Naive thymus-derived CD4-positive, alpha-beta T cell (primary cell): ENCODE data around the gene NFATC4. TPM values are rescaled to one million over a fixed set of nuclear protein-coding genes. Genes with fewer than 3 reads are reported as not detected.
"Not testable (repeated sequence)": the region's sequence is repeated elsewhere in the genome, so short reads cannot be mapped to it uniquely, and the experiment has no call there.

Source experiments
- ATAC-seq: fragments of 150-1000 bp; cut with Tn5 transposase; 2 replicates; pipeline ENCODE4 v1.10.0; 2021; ENCODE audit warnings: mild to moderate bottlenecking, moderate library complexity
- CTCF ChIA-PET: fragments of 350-600 bp; sonication (Branson Sonifier 250); formaldehyde crosslinking; loops from one replicate; lab custom pipeline; 2021; ENCODE audit warnings: antibody characterized with exemption; lab: Charles Lee
- POLR2A ChIA-PET: fragments of 350-600 bp; sonication (Branson Sonifier 250); formaldehyde crosslinking; loops from one replicate; lab custom pipeline; 2021; ENCODE audit warnings: antibody characterized with exemption, inconsistent platforms; lab: Charles Lee
- DNase-seq, 9 donors: peaks; one replicate each; pipeline versions ENCODE4 v3.0.0 to v3.0.0-alpha.2; 2020 to 2022; ENCODE audit warnings: mixed read lengths in 1 of 9
- H3K27ac ChIP-seq: one replicate; pipeline ENCODE4 v1.7.0; 2013; ENCODE audit warnings: mild to moderate bottlenecking, low read depth, low read length, moderate library complexity
- H3K27me3 ChIP-seq, 2 donors: one replicate each; pipeline ENCODE4 v1.7.0; 2013; ENCODE audit warnings: low read length in 2 of 2, mild to moderate bottlenecking in 2 of 2, moderate library complexity in 2 of 2; ENCODE audit not compliant: control insufficient read depth in 2 of 2, insufficient read depth in 2 of 2
- H3K36me3 ChIP-seq, 3 experiments: 1 replicate in 2 of 3; 2 replicates in 1 of 3; pipeline ENCODE4 v1.7.0; 2013; ENCODE audit warnings: low read length in 3 of 3, mild to moderate bottlenecking in 3 of 3, moderate library complexity in 1 of 3; ENCODE audit not compliant: insufficient read depth in 3 of 3, control insufficient read depth in 2 of 3
- H3K4me1 ChIP-seq, 2 donors: one replicate each; pipeline ENCODE4 v1.7.0; 2013; ENCODE audit warnings: low read length in 2 of 2, mild to moderate bottlenecking in 2 of 2, moderate library complexity in 1 of 2; ENCODE audit not compliant: control insufficient read depth in 2 of 2, insufficient read depth in 2 of 2
- H3K4me3 ChIP-seq: 2 replicates; pipeline ENCODE4 v1.7.0; 2013; ENCODE audit warnings: mild to moderate bottlenecking, low read length
- H3K9me3 ChIP-seq, 3 experiments: 1 replicate in 2 of 3; 2 replicates in 1 of 3; pipeline ENCODE4 v1.7.0; 2013; ENCODE audit warnings: low read length in 3 of 3; ENCODE audit not compliant: control insufficient read depth in 2 of 3
- H3K27ac Mint-ChIP-seq, 9 donors: one replicate each; pipeline ENCODE4 v1.8.0; 2020 to 2022; ENCODE audit warnings: mixed read lengths in 9 of 9, mild to moderate bottlenecking in 8 of 9, moderate library complexity in 5 of 9, inconsistent platforms in 2 of 9
- H3K27me3 Mint-ChIP-seq, 5 donors: one replicate each; pipeline ENCODE4 v1.8.0; 2021 to 2022; ENCODE audit warnings: mixed read lengths in 5 of 5, mild to moderate bottlenecking in 1 of 5
- H3K36me3 Mint-ChIP-seq, 5 donors: one replicate each; pipeline ENCODE4 v1.8.0; 2020 to 2022; ENCODE audit warnings: mixed read lengths in 5 of 5, mild to moderate bottlenecking in 3 of 5, inconsistent platforms in 1 of 5
- H3K4me1 Mint-ChIP-seq, 7 donors: one replicate each; pipeline ENCODE4 v1.8.0; 2020 to 2022; ENCODE audit warnings: mixed read lengths in 7 of 7, mild to moderate bottlenecking in 3 of 7, inconsistent platforms in 1 of 7
- H3K4me3 Mint-ChIP-seq, 10 donors: one replicate each; pipeline ENCODE4 v1.8.0; 2020 to 2022; ENCODE audit warnings: mild to moderate bottlenecking in 10 of 10, mixed read lengths in 10 of 10, moderate library complexity in 6 of 10, inconsistent platforms in 2 of 10
- H3K9me3 Mint-ChIP-seq, 11 donors: one replicate each; pipeline ENCODE4 v1.8.0; 2020 to 2022; ENCODE audit warnings: mixed read lengths in 11 of 11, mild to moderate bottlenecking in 4 of 11, inconsistent platforms in 1 of 11, moderate library complexity in 1 of 11
- intact Hi-C, 2 donors: fragments of 100-400 bp; cut with micrococcal nuclease; formaldehyde crosslinking; loops; one replicate each; pipeline ENCODE4 v1.15.1; 2023
- polyA plus RNA-seq, 2 donors: library from polyadenylated mRNA; unstranded; fragments of 300-500 nt; fragmentation: Illumina TruSeq; gene quantifications; one replicate each; pipeline ENCODE4 v1.2.3, GENCODE V29; 2021
- total RNA-seq, 6 experiments: library from RNA in 5 of 6; stranded (reverse) in 5 of 6; gene quantifications; 1 replicate in 5 of 6; 2 replicates in 1 of 6; pipeline ENCODE4 v1.2.3 and lab custom pipeline; 2021 to 2026

NFATC4 gene
- total and polyA plus RNA-seq, 7 experiments from 2014 or later = not detected

GRCh38 chr14:24385524-24385923 lies 17.5 kb downstream of the NFATC4 start:
- H3K4me1 ChIP-seq = no peaks in the 10 kb centered on the region
- no peak overlapping the region for H3K27ac ChIP-seq
- ATAC-seq (no peak), DNase-seq (no peak)
- CTCF ChIA-PET = no interaction called here
- no peaks in the 10 kb centered on the region for H3K9me3 ChIP-seq
- H3K4me3 Mint-ChIP-seq = no peak overlapping the region
- POLR2A ChIA-PET = no interaction called here
- no peak overlapping the region for H3K4me3 ChIP-seq
- H3K36me3 ChIP-seq = no peaks in the 10 kb centered on the region
- peaks cover 0 to 39% (median 5%) of the 10 kb centered on the region in 5 donors for H3K27me3 Mint-ChIP-seq
- intact Hi-C loops = no loop called here
- no peaks in the 10 kb centered on the region for H3K9me3 Mint-ChIP-seq
- no peak overlapping the region for H3K27ac Mint-ChIP-seq
- no peaks in the 10 kb centered on the region for H3K27me3 ChIP-seq
- peaks cover 0 to 4% (median 0%) of the 10 kb centered on the region in 7 donors for H3K4me1 Mint-ChIP-seq
- H3K36me3 Mint-ChIP-seq = no peaks in the 10 kb centered on the region

- Mint-ChIP-seq H3K27ac (no peak overlapping the region), H3K4me3 (no peak overlapping the region), H3K9me3 (no peaks in the 10 kb centered on the region), H3K4me1 (no peaks in the 10 kb centered on the region), H3K36me3 (no peaks in the 10 kb centered on the region), H3K27me3 (peaks cover 0 to 49% (median 18%) of the 10 kb centered on the region in 5 donors)
- no peak for ATAC-seq
- POLR2A ChIA-PET = no interaction called here
- Histone ChIP-seq H3K27me3 (no peaks in the 10 kb centered on the region), H3K36me3 (no peaks in the 10 kb centered on the region), H3K9me3 (no peaks in the 10 kb centered on the region), H3K4me3 (no peak overlapping the region), H3K27ac (no peak overlapping the region), H3K4me1 (no peaks in the 10 kb centered on the region)
- DNase-seq = no peak
- intact Hi-C loops = no loop called here
- CTCF ChIA-PET = no interaction called here
Measured at GRCh38 chr14:24387009-24387345, 19.0 kb downstream of the NFATC4 start.

DNA sequence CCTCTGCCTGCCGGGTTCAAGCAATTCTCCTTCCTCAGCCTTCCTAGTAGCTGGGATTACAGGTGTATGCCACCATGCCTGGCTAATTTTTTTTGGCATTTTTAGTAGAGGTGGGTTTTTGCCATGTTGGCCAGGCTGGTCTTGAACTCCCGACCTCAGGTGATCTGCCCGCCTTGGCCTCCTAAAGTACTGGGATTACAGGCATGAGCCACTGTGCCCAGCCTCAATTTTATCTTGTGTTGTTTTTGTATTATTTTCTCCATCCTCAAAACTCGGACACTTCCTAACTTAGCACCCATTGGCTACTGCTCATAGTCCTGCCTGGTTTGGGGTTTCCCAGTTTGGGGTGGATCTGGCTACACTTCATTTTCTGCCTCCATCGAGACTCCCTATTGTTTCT lies 19.6 kb downstream of the NFATC4 start:
- peaks cover 4 to 51% (median 19%) of the 10 kb centered on the region in 5 donors for H3K27me3 Mint-ChIP-seq
- H3K36me3 ChIP-seq, H3K9me3 ChIP-seq, H3K27me3 ChIP-seq, CTCF ChIA-PET, ATAC-seq, H3K27ac ChIP-seq, H3K4me1 ChIP-seq, POLR2A ChIA-PET, H3K4me3 Mint-ChIP-seq, H3K4me3 ChIP-seq, H3K36me3 Mint-ChIP-seq, intact Hi-C loops, H3K9me3 Mint-ChIP-seq, DNase-seq, H3K4me1 Mint-ChIP-seq, H3K27ac Mint-ChIP-seq: not testable (repeated sequence)

DNA sequence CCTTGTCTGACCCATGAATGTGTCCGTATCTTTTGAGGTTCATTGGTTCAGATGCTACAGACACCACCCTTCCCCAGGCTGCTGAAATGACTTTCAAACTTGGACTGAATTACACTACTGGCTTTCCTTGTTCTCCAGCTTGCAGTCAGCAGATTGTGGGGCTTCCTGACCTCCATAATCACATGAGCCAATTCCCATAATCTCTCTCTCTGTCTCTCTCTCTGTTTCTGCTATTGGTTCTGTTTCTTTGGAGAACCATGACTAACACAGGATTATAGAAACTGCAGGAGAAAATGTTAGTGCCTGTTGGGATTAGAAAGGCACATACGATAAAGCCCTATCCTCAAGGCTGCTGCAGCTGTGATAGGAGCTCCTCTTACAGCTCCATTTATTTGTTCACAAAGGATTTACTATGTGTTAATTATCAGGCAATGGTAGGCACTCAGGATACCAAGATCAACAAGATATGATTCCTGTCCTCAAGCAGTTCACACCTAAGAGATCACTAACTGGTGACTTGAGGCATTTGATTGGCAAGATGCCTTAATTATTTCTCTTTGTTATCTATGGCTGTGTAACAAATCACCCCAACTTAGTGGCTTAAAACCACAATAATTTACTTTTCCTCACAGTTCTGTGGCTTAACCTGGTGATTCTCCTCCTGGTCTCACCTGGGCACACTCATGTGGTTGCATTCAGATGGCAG lies 20.6 kb downstream of the NFATC4 start:
- ChIA-PET POLR2A (no interaction called here), CTCF (no interaction called here)
- intact Hi-C loops = no loop called here
- Histone ChIP-seq H3K9me3 (no peaks in the 10 kb centered on the region), H3K4me3 (no peak overlapping the region), H3K27ac (no peak overlapping the region), H3K4me1 (no peaks in the 10 kb centered on the region), H3K27me3 (no peaks in the 10 kb centered on the region), H3K36me3 (no peaks in the 10 kb centered on the region)
- peaks cover 5 to 52% (median 19%) of the 10 kb centered on the region in 5 donors for H3K27me3 Mint-ChIP-seq
- ATAC-seq = no peak
- no peaks in the 10 kb centered on the region for H3K4me1 Mint-ChIP-seq
- no peak for DNase-seq
- H3K27ac Mint-ChIP-seq = no peak overlapping the region
- H3K4me3 Mint-ChIP-seq = no peak overlapping the region
- H3K36me3 Mint-ChIP-seq = no peaks in the 10 kb centered on the region
- no peaks in the 10 kb centered on the region for H3K9me3 Mint-ChIP-seq

- no peaks in the 10 kb centered on the region for H3K9me3 ChIP-seq
- intact Hi-C loops = no loop called here
- no peak overlapping the region for H3K4me3 Mint-ChIP-seq
- H3K4me3 ChIP-seq = no peak overlapping the region
- no peaks in the 10 kb centered on the region for H3K4me1 ChIP-seq
- H3K27ac ChIP-seq = no peak overlapping the region
- H3K9me3 Mint-ChIP-seq = no peaks in the 10 kb centered on the region
- ATAC-seq = no peak
- H3K36me3 Mint-ChIP-seq = no peaks in the 10 kb centered on the region
- no peaks in the 10 kb centered on the region for H3K4me1 Mint-ChIP-seq
- ChIA-PET POLR2A (no interaction called here), CTCF (no interaction called here)
- no peak overlapping the region for H3K27ac Mint-ChIP-seq
- H3K27me3 Mint-ChIP-seq = peaks cover 5 to 55% (median 19%) of the 10 kb centered on the region in 5 donors
- H3K36me3 ChIP-seq = no peaks in the 10 kb centered on the region
- H3K27me3 ChIP-seq = no peaks in the 10 kb centered on the region
- DNase-seq = no peak
Measured at GRCh38 chr14:24389226-24389848, 21.4 kb downstream of the NFATC4 start.

DNA sequence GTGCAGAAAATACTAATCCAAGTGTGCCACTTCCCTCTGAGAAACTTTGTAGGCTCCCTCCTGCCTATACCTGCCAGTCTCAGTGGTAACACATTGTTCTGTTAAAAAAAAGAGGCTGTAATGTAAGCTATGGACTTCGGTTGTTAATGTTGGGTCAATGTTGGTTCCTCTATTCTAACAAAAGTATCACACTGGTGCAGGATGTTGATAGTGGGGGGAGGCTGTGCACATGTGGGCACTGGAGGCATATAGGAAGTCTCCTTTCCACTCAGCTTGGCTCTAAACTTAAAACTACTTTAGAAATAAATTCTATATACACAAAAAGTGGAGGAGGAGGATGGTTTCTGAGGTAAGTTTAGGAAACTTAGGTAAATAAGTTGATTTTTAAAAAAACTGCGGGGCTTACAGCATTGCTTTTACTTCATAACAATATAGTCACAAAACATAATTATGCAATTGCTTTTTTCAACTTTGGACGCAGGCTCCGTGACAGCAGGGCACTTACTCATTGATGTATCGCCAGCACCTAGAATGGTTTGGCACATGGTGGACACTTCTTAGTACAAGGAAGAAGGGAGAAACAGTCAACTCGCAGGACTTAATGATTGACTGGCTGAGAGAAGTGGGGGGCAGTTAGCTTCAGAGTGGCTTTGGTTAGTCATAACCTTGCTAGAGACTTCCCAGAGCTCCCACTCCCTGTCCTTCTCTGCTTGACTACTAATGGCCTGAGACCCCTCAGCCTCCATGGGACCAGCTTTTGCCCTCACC lies 22.9 kb downstream of the NFATC4 start:
- Histone ChIP-seq H3K27me3 (no peaks in the 10 kb centered on the region), H3K4me3 (no peak overlapping the region), H3K9me3 (no peaks in the 10 kb centered on the region), H3K4me1 (no peaks in the 10 kb centered on the region), H3K36me3 (no peaks in the 10 kb centered on the region), H3K27ac (no peak overlapping the region)
- ChIA-PET POLR2A (interaction anchor here (0.7 kb wide), 2 partner anchors 77 to 480 kb away, joined by 3 read pairs; no protein-coding TSS in a partner anchor), CTCF (interaction anchor here (0.7 kb wide), 1 partner anchor 46 kb away, joined by 3 read pairs; no protein-coding TSS in a partner anchor)
- H3K27ac Mint-ChIP-seq = no peak overlapping the region
- peaks cover 5 to 52% (median 17%) of the 10 kb centered on the region in 5 donors for H3K27me3 Mint-ChIP-seq
- intact Hi-C loops = no loop called here
- DNase-seq (no peak), ATAC-seq (no peak)
- H3K9me3 Mint-ChIP-seq = no peaks in the 10 kb centered on the region
- H3K36me3 Mint-ChIP-seq = no peaks in the 10 kb centered on the region
- no peak overlapping the region for H3K4me3 Mint-ChIP-seq
- peaks cover 0 to 4% (median 0%) of the 10 kb centered on the region in 7 donors for H3K4me1 Mint-ChIP-seq
